SKM-1 (cell line): ENCODE data around the gene NPAS3.

Experiments
- DNase-seq: peaks from one replicate; lab custom pipeline; 2025; ENCODE audit not compliant: unreplicated experiment; lab: John Stamatoyannopoulos, UW

The NPAS3 gene

GRCh38 chr14:33774723-33775470 is 836.2 kb downstream of the NPAS3 start:
- DNase-seq, result no peak

- no peak for DNase-seq
Observed at GRCh38 chr14:33776871-33777270, 838.2 kb downstream of the NPAS3 start.

GRCh38 chr14:33777681-33778080 is 839.0 kb downstream of the NPAS3 start:
- no peak for DNase-seq

- DNase-seq, result no peak
Observed at GRCh38 chr14:33780035-33780434, 841.4 kb downstream of the NPAS3 start.

DNA sequence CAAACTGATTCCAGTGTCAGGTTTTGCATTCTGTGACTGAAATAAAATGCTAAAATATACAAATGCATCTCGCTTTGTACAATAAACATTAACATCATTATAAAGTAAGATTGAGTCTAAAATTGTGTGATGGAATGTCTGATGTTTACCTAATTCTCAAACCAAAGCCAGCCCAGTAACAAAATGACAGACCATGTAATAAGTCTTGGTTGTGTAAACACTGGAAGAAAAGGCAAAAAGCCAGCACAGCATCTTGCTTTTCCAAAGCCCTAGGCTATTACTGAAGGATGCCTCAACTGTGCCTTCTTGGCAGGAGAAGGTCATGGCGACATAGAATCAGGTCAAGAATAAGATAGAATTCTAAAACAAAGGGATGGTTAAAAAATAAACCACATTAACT is 842.6 kb downstream of the NPAS3 start:
- no peak for DNase-seq

- no peak for DNase-seq
Observed at GRCh38 chr14:33782923-33783322, 844.2 kb downstream of the NPAS3 start.

GRCh38 chr14:33786091-33786825 is 847.6 kb downstream of the NPAS3 start:
- DNase-seq, result no peak

DNA sequence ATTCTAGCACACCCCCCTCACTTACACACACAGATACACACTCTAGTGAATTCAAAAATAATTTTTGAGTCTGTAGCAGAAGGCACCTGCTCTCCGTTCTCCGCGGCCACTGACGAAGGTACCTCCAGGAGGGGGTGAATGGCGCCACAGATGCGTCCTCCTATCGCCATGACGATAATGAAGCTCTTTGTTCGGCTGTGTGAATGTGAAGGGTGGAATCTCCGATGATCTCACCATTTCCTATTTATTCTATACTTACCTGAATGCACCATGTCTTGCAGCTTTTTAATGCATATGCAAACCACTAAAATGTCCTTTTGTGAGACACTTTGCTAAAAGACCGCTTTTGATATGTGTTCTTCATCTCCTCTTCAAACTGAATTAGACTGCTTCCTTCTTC is 849.5 kb downstream of the NPAS3 start:
- DNase-seq, result no peak

GRCh38 chr14:33790996-33791395 is 852.3 kb downstream of the NPAS3 start:
- DNase-seq, result no peak

GRCh38 chr14:33792009-33792719 is 853.5 kb downstream of the NPAS3 start:
- DNase-seq, result no peak

DNA sequence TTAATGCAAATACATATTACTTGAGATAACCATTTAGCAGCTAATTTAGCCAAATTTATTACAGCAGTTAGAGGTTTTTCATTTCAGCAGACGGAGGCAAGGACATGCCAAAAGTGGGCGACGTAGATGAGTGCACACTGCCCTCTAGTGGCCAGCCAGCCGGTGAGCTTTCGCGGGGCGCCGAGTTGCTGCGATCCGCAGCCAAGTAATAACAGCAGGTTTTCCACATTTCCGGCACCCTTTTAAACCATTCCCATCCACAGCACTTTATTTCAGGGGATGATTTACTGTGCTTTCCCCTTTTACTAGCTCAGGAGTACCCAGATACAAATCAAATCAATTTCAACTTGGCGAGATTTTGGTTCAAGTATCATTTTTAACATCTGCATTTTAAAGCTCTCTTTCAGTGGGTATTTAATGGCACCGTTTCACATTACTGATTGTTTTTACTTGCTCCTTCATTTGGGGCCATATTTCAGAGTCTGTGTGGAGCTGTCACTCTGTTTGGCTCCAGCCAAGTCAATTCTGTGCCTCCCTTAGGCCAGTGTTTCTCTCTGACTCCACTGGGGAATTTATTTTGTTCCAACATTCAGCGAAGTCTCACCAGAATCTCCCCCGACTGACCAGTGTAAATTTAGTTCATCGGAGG is 854.2 kb downstream of the NPAS3 start:
- no peak for DNase-seq

DNA sequence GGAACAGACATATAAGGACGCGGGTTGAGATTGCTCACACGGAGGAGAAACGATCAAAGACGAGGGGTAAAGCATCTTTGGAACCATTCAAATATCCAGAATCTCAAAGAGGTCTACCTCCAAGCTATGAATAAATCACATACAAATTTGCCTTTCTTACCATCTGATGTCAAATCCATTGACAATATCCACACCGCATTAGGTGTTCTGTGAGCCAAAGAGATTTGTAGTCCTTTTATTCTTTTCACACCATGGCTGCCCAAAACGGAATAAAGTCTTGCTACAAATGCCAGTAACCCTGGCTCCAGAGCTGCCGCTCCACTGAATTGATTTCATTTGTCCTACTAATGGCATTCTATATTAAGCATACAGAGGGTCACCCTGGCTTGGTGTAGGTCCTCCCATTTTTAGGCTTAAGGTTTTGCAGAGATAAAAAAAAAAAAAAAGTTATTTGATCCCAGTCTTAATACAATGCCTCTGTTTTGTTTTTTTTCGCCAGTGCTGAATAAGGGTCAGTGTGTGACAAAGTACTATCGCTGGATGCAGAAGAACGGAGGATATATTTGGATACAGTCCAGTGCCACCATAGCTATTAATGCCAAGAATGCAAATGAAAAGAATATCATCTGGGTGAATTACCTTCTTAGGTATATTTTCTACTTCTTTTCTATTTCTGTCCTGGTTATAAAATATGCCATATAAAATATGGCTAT is 854.9 kb downstream of the NPAS3 start:
- no peak for DNase-seq

GRCh38 chr14:33794791-33795305 is 856.2 kb downstream of the NPAS3 start:
- no peak for DNase-seq

GRCh38 chr14:33796356-33796755 is 857.7 kb downstream of the NPAS3 start:
- no peak for DNase-seq

GRCh38 chr14:33799705-33800570 is 861.3 kb downstream of the NPAS3 start:
- no peak for DNase-seq

DNA sequence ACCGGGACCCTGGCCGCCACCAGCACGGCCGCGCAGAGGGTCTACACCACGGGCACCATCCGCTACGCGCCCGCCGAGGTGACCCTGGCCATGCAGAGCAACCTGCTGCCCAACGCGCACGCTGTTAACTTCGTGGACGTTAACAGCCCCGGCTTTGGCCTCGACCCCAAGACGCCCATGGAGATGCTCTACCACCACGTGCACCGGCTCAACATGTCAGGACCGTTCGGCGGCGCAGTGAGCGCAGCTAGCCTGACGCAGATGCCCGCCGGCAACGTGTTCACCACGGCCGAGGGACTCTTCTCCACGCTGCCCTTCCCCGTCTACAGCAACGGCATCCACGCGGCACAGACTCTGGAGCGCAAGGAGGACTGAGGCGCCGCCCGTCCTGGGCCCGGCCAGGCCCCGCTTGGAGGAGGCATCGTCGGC is 862.1 kb downstream of the NPAS3 start:
- DNase-seq, result no peak

- DNase-seq, result no peak
Observed at GRCh38 chr14:33802737-33803136, 864.1 kb downstream of the NPAS3 start.

DNA sequence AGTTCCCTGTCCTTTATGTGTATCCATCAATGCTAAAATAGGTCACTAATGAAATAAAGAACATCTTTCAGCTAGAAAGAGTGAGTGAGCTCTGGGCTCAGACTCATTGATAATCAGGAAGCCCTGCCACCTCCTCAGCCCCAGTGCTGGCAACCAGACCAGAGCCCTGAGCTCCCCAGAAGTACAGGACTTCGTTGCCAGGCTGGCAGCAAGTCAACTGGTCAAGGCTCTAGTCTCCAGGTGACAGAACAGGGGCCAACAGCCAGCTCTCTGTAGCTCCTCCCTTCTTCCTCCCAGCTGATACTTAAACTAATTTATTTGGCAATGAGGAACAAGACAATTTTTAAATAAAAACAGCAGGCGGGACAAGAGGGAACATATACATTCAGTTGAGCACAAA is 866.9 kb downstream of the NPAS3 start:
- no peak for DNase-seq

- DNase-seq, result no peak
Observed at GRCh38 chr14:33806905-33807304, 868.2 kb downstream of the NPAS3 start.

DNA sequence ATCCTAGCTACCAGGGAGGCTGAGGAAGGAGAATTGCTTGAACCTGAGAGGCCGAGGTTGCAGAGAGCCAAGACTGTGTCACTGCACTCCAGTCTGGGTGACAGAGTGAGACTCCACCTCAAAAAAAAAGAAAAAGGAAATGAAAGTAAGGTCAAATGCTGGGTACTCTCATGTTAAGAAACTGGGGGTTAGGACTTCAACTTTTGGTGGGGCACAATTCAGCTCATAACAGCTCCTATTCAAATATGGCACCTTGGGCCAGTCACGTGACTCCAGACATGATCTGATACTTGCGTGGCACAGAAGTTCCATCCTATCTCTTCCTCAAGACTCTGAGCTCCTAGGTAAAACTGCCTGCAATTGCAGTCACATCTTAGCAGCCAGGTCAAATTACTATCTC is 869.5 kb downstream of the NPAS3 start:
- DNase-seq, result no peak
